Stimulated activated CD8-positive, alpha-beta memory T cell treated with anti-CD3 and anti-CD28 coated beads, Interleukin-7, amount 100 ng/mL, for 48 hours (primary cell): ENCODE data around the gene GMPS.
"Not testable (repeated sequence)": the region's sequence is repeated elsewhere in the genome, so short reads cannot be mapped to it uniquely, and the experiment has no call there.

Experiments
- DNase-seq, 2 donors: peaks; one replicate each; pipeline ENCODE4 v3.0.0-alpha.2; 2020; ENCODE audit warnings: low read depth in 1 of 2; ENCODE audit errors: extremely low read depth in 1 of 2

The GMPS gene

DNA sequence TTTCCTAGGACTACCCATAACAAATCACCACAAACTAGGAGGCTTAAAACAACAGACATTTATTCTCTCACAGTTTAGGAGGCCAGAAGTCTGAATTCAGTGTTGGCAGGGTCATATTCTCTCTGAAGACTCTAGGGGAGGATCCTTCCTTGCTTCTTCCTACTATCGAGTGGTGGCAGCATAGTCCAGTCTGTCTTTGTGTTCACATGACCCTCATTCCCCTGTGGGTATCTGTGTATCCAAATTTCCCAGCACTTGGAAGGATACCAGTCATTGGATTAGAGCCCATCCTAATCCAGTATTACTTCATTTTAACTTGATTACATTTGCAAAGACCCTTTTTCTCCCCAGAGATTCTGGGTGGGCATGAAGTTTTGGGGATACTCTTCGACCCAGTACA lies 63.8 kb downstream of the GMPS start:
- no peak for DNase-seq

DNA sequence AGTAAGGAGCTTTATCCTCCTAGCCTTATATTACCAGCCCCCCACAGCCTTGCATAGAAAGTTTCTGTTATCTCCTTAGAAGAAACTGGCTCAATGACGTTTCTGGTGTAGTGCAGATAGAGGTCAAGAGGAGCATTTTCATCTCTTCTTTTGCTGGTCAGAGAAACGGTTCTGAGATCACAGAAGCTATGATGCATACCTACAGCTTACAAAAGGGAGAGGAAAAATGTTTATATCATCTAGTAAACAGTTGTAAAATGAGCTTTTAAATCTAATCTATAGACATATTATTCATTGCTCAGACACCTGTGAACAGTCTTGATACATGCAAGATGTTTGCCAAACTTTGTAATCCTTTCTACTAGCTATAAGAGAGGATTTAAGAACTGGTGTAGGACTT lies 68.0 kb downstream of the GMPS start:
- no peak for DNase-seq

DNA sequence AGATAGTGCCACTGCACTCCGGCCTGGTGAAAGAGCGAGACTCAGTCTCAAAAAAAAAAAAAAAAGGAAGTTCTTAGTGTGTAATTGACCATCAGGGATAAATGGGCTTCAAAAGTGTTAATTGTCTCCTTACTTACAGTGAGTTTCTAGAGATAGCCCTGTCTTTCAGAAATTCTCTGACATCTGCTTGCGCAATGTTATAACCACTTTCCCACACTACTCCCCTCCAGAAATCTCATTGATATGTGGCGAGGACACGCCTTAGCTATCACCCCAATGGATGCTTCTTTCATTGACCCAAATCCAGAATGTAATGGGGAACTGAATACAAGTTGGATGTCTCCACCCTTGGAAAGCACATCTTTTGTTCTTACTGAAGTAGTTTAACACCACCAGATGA lies 70.9 kb downstream of the GMPS start:
- DNase-seq, result no peak

DNA sequence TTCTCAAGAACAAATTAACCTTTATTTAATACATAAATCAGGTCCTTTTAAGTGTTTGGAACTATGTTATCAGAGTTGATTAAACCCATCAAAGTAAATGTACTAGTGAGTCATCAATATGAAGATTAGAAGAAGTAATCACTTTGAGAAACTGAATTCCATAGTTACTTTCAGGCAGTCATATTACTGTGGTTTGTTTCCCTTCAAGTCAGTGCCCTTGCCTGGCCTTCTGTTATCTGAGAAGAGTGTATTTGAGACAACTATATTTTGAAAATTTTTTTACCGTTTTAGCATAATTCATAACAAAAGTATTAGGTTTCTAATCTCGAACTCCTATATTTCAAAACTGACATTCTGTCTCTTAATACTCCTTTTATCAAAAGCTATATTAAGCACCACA lies 73.6 kb downstream of the GMPS start:
- DNase-seq, result no peak

DNA sequence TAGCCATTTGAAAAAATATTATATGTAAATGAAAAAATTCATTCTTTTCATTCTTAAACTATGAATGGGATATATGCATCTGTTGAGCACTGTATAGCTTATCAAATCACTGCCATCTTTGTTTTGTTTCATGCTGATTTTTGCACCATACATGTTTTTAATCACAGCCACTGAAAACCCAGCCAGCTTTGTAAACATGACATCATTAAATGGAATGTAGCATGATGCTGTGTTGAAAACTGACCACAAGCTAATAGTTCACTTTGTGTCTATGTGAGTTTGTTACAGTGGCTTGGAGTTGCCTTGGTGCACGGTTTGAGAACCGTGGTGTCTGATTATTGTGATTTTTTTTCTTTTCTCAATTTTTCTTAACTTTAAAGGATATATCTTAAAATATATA lies 75.7 kb downstream of the GMPS start:
- DNase-seq, result no peak

DNA sequence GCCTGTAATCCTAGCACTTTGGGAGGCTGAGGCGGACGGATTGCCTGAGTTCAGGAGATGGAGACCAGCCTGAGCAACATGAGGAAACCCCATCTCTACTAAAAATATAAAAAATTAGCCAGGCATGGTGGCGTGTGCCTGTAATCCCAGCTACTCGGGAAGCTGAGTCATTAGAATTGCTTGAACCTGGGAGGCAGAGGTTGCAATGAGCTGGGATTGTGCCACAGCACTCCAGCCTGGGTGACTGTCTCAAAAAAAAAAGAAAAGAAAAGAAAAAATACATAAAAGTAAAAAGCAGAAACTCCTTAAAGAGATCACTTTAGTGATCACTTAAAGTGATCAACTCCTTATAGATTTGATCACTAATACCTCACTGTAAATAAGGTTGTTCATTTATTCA lies 78.0 kb downstream of the GMPS start:
- DNase-seq, result no peak

DNA sequence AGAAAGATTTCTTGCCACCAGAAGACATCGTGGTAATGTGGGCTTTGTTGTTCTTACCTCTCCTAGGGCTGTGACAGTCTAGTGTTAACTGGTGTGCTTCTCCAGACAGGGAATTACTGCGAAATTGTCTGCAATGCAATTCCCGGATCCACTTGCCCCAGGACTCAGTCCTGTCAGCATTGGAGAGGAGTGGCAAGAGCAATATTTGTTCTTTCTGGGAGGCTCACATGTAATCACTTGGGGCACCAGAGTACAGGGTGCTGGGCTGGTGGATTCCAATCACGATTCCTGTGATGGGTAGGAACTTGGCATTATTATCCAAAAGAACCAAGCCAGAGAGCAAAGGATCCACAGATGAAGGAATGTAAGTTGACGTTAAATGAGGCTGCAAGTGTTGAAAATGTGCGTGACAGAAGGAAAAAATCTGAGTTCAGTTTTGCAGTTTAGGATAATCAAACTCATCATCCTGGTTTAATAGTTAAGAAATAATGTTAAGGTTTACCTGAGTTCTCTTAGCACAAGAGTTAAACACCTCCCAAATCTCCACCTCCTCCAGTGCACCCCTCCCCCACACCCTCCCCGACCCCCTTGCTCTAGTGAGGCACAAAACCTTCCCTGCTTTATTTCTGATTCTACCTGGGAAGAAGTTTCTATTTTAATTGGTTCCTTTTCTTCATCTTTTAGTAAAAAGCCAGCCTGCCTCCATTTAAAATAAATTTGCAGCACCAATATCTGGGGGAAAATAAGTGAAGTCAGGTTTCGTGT lies 79.2 kb downstream of the GMPS start:
- no peak for DNase-seq

DNA sequence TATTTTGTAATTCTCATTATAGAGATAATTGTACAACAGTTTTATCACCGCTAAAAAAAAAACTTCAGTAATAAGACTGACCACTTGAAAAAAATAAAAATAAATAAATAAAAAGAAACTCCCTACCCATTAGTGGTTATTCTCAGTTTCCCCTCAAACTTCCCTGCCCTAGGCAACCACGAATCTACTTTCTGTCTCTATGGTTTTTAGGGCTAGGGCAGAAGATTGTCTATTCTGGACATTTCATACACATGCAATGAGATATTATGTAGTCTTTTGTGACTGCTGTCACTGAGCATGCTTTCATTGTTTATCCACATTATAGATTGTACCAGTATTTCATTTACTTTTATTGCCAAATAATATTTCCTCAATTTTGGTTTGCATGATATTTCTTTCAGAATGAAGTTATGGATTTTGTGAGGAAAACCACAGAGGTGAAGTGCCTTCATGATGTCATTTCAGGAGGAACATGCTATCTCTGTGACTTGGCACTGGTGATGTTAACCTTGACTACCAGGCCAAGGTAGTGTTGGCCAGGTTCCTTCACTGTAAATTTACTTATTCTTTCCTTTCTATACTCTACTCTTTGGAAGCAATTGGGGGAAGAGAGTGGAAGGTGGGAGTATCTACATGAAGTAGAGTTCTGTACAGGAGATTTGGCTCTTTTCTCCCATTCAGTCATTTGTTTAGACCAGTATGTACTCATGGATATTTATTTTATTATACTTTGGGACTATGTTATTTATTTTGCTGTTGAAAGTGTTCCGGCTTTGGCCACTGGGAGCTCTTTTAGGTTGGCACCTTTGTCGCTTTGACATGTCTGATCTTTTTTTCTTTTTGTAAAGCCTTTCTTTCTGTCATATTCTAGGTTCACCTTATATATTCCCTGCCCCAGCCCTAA lies 86.3 kb downstream of the GMPS start:
- DNase-seq, result no peak

DNA sequence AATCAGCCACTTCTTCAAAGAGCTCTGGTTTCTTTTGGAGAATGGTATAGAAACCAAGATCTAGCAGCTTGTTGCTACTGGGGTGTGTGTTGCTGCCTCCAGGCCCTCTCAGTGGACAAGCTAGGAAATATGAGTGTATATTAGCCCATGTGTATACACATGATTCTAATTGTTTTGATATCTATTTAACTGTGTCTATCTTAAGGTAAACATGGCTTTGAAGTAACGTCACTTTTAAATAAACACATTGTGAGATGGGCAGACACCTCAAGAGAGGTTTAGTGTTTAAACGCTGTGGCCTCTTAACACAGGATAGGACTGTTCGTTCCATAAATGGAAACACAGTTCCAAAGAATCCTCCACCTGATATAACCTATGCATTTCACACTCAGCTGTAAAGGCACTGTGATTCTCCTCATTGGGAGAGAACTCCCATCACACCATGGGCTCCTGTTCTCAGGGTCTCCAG lies 87.0 kb downstream of the GMPS start:
- no peak for DNase-seq

DNA sequence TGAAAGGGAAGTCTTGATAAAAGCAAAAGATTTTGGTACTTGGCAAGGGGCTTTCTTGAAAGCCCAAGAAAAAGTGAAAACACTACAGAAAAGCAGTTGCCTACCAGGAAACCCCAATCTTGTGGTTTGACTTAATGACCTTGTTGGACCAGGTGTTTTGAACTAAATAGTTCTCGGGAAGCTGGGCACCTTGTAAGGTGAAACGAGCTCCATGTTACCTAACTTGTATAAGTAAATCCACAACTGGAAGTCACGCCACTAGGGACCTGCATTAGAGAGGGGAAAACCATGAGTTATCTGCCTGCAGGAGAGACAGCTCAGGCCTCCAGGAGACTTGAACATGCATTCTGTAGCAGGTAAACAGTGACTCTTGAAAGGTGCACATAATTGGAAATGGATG lies 88.2 kb downstream of the GMPS start:
- DNase-seq, result no peak

DNA sequence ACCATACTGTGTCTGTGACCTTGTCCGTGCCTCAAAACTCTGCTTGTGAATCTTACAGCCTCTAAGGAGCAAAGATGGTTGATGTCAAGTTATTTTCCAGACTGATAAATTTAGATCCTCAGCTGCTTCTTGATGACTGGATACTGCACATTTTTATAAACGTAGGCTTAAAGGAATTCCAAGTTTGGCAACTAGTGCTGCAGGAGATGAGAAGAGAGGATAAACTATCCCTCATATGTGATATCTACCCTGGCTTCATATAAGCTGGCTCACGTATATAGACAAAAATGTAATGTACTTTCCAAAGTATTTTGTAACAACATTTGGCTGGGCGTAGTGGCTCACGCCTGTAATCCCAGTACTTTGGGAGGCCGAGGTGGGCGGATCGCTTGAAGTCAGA lies 89.6 kb downstream of the GMPS start:
- no peak for DNase-seq

DNA sequence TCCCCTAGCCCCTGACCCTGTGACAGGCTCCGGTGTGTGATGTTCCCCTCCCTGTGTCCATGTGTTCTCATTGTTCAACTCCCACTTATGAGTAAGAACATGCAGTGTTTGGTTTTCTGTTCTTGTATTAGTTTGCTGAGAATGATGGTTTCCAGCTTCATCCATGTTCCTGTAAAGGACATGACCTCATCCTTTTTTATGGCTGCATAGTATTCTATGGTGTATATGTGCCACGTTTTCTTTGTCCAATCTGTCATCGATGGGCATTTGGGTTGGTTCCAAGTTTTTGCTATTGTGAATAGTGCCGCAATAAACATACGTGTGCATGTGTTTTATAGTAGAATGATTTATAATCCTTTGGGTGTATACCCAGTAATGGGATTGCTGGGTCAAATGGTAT lies 90.6 kb downstream of the GMPS start:
- DNase-seq, result not testable (repeated sequence)

DNA sequence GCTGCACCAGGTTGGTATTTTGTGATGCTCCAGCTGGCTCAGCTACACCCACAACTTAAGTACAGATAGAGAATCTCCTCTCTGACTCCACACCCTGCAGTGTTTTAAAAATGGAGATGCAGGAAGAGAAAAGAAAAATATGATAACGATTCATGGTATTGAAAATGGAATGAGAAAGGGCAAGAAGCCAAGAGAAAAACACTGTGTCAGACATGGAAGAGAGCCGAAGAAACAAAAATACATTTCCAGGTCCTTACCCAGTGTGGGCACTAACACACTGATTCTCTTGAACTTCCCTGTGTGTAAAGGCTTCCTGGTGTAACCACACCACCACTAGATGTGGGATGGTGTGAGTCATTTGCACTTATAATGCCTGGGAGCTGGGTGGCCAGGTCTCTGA lies 93.1 kb downstream of the GMPS start:
- no peak for DNase-seq

DNA sequence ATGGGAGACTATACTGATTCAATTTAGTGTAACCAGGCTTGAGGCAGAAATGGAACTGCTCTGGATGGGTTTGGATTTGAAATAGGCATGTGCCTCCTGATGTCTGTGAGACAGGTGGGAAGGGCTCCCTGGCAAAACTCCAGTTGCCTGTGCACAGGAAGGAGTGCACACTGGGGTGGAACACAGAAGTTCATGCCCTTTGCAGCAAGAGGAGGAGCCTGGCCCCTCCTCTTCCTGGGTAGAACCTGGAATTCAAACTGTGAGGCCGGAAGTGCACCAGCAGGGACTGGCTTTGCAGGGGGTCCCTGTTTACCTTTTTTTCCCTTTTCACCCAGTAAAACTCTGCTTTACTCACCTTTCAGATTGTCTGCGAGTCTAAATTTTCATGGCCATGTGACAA lies 99.9 kb downstream of the GMPS start:
- DNase-seq, result no peak

DNA sequence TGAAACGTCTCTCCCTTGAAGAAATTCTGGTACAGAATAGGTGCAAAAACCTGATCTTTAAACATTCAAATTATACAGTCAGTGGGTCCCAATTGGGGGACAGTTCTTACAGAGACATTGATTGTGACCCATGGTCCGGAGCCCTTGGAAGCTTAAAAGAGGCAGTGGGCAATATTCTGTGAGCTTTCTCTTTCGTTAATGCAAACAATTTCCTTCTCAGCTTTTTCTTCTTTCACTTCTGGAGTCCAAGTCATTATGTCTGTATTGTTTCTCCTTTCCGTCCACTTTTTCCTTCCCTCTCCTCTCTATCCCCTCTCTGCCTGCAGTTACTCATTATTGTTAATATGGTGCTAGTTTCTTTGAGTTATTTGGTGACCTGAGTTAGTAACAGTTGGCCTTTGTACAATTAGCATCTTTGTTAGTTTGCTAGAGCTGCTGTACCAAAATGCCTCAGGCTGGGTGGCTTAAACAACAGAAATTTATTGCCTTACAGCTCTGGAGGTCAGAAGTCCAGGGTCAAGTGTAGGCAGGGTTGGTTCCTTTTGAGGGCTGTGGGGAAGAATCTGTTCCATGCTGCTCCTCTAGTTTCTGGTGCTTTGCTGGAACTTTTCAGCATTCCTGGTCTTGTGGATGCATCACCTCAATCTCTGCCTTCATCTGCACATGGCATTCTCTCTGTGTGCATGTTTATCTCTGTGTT lies 102.6 kb downstream of the GMPS start:
- DNase-seq, result no peak

DNA sequence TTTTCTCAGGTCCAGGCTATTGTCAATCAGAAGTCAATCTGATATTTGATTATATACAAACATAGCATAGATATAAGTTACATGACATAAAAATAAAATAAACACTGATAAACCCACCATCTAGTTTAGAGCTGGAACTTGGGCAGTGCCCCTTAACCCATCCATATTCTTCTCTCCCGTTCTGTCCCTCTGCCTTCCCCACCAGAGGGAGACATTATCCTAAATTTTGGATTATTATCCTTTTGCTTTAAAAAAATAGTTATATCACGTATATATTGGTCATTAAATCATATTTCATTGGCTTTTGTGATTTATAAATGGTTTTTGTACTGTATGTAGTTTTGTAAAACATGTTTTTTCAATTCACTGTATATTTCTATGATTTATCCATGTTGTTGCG lies 107.9 kb downstream of the GMPS start:
- no peak for DNase-seq

DNA sequence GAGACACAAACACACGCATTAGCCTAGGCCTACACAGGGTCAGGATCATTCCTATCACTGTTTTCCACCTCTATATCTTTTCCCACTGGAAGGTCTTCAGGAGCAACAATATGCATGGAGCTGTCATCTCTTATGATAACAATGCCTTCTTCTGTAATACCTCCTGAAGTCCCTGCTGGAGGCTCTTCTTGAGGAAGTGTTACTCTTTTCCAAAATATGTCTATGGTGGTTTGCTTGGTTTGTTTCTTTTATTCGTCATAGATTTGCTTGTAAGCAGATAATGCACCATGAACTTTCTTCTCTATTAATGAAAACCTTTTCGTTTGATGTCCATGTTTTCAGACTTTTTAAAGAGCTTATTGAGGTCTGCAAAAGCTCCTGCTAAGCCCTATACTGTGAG lies 109.3 kb downstream of the GMPS start:
- no peak for DNase-seq

DNA sequence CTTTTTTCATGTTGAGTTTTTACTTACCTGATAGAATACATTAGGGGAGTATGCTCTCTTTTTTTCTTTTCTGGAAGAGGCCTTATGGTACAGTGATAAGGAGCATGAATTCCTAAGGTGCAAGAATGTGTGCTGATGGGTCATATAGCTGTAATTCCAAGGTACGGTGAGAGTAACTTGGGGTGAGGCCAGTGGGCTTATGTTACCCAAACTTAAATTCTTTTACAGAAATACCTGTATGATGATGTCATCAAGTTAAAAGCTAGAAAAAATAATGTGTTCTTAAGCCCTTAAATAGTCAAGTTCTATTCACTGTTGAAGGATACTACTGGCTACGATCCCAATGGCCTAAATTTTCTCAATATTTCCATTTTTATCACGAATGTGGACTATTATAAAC lies 111.2 kb downstream of the GMPS start:
- DNase-seq, result no peak

DNA sequence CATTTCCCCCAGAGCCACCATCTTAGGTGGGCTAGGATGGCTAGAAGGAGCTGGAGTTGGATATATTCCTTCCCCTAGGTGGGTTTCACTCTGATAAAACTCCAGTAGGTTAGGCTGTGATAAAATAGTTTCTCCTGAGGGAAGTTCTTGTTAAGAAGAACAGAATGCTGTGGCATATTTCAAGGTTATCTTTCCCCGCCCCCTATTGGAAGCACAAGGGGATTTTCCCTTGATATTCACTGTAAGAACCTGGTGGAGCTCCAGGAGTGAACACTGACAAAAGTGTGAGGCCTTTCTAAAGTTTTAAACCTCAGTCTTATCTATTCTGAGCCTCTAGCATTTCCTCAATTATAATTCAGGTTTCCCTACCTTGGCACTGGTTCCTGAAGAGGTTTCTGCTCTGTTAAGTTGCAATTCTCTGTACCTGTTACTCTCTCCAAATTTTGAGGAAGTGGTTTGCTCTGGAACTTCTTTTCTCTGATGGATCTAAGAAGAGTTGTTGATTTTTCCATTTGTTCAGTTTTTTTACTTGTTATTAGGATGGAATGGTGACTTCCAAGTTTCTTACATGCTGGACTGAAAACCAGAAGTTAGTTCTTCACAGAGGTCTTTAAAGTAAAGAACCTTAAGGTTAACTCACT lies 113.5 kb downstream of the GMPS start:
- DNase-seq, result no peak

DNA sequence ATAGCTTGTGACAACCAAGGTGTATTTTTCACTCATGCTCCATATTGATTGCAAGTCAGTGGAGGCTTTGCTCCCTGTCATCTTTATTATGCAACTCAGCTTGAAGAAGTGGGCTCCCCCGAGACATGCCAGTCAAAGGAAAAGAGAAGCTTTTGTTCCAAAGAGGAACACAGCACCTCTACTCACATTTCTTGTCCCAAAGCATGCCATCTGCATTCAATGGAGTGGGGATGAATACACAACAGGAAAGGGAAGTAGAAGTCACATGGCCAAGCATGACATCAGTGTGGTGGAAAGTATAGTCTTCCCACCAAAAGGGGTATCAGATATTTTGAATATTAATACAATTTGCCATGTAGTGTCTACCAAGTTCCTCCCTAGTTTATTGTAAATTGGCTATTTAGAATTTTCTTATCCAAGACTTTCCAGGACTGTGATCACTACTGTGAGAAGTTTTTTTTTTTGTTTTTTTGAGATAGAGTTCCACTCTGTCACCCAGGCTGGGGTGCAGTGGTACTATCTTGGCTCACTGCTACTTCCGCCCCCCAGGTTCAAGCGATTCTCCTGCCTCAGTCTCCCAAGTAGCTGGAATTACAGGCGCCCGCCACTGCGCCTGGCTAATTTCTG lies 114.5 kb downstream of the GMPS start:
- no peak for DNase-seq

DNA sequence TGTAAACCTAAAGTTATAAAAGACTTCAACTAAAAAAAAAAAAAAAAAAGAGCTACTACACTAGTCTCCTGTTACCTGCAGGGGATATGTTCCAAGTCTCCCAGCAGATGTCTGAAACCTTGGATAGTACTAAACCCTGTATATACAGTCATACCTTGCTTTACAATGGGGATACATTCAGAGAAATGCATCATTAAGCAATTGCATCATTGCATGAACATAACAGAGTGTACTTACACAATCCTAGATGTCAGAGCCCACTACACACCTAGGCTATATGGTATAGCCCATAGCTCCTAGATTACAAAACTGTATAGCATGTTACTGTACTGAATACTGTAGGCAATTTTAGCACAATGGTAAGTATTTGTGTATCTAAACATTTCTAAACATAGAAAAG lies 119.1 kb downstream of the GMPS start:
- no peak for DNase-seq
